GM19467 (cell line): ENCODE results near the gene MAST3.
A peak's percentile ranks its signal among the peaks of the same experiment; 100 is the strongest.
"Not testable (repeated sequence)": the region's sequence is repeated elsewhere in the genome, so short reads cannot be mapped to it uniquely, and the experiment has no call there.

Source experiments
- ATAC-seq: cut with Tn5 transposase; IDR thresholded peaks from one replicate; pipeline ENCODE4 v1.9.1; 2021; ENCODE audit warnings: mild to moderate bottlenecking, moderate library complexity; ENCODE audit not compliant: unreplicated experiment

The MAST3 gene

DNA sequence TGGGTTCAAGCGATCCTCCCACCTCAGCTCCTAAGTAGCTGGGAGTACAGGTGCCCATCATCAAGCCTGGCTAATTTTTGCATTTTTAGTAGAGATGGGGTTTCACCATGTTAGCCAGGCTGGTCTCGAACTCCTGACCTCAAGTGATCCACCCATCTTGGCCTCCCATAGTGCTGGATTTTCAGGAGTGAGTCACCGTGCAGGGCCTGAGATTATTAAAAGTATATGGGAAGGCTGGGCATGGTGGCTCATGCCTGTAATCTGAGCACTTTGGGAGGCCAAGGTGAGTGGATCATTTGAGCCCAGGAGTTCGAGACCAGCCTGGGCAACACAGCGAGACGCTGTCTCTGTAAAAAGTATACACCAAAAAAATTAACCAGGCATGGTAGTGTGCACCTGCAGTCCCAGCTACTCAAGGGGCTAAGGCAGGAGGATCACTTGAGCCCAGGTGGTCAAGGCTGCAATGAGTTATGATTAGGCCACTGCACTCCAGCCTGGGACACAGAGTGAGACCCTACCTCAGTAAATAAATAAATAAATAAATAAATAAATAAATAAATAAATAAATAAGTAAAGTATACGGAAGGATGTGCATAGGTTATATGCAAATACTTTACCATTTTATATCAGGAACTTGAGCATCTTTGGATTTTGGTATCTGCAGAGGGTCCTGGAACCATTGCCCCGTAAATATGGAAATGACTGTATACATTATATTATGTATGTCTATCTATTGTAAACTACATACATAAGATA, 11.7 kb upstream of the MAST3 start:
- no peak for ATAC-seq

DNA sequence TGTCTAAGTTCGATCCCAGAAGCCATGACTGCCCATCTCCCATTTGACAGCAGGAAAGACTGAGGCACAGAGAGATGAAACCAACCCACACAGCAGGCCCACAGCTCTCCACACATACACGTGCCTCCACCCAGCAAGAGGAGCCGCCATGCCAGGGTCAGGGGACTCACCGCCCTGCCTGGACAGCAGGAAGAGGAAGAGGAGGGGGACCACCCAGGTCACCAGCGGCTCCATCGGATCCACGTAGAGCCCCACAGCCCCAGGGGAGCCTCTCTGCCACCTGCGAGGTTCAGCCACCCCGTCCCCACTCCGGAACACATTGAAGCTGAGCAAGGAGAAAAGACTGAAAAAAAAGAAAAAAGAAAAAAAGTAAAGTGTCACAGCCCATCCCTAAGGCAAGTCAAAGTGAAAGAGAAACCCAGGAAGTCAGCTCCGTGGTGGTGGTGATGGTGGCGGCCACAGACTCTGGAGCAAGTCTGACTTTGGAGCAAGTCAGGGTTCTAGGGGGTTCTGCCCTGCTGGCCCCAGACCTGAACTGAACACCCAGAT, 10.9 kb upstream of the MAST3 start, which contains the start of gene IL12RB1:
TSS of gene IL12RB1 (minus strand) at position 345 of the 549 bp plus-strand sequence. CDS start at position 234, 111 bp downstream.
- ATAC-seq = no peak

DNA sequence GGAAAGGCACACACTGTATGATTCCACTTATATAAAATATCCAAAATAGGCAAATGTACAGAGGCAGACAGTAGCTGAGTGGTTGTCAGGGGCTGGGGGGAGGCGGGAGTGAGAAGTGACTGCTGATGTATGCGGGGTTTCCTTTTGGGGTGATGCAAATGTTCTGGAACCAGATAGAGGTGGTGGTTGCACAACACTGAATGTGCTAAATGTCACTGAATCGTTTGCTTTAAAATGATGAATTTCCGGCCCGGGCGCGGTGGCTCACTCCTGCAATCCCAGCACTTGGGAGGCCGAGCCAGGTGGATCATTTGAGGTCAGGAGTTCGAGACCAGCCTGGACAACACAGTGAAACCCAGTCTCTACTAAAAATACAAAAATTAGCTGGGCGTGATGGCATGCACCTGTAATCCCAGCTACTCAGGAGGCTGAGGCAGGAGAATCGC, 8.5 kb upstream of the MAST3 start:
- not testable (repeated sequence) for ATAC-seq

DNA sequence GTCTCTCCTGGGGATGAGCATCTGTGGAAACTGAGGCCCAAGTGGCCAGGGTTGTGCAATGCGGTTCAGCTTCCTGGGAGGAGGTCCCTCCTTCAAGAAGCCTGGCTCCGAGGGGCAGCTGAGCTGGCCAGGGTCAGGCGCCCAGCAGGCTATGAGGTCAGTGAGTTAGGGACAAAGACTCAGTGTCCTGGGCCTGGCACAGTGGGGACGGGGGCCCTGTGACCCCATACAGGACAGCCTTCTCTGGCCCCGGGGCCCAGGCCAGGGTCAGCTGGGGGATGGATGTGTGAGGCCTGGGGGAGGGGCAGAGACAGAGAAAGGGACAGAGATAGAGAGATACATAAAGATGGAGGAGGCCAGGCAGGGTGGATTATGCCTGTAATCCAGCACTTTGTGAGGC, 7.9 kb upstream of the MAST3 start:
- ATAC-seq = no peak

DNA sequence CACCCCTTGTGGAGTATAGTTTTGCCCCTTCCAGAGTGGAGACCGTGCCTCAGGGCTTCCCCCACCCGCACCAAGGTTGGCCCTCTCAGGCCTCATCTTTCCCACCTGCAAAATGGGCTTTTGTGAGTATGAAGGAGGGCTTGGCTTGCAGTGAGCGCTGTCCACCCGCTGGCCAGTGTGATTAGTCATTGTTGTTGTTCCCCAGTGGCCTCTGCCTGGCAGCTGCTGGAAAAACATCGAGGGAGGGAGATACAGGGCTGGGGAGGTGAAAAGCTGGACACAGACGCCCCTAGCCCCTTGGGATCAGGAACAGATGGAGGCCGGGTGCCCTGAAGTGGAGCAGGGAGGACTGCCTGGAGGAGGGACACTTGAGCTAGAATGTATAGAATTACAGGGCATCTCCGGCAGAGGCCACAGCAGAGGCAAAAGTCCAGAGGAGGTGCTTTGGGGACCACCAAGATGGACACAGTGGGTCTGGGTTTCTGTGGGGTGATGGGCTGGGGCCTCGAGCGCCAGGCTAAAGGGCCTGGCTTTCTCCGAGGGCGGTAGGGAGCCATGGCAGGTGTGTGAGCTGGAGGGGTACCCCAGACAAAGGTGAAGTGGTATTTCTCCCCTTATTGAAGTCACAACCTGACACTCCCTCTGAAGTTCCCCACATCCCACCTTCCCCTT, 6.9 kb upstream of the MAST3 start:
- ATAC-seq = no peak

DNA sequence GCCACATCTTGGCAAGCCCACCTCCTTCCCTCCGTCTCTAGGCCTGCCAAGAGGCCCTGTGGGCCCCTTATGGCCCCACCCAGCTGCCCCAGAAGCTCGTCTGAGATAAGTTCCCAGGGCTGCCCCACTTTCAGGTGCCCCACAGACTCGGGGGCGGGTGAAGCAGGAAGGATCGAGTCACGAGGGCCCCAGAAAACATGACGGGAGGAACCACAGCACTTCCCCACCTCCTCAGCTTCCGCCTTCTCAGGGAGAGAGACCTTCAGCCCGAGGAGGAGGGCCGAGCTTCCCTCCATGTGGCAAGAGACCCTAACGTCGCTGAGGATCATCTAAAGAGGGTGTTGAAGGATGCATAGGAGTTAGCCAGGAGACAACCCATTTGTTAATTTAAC, 6.4 kb upstream of the MAST3 start:
- no peak for ATAC-seq

DNA sequence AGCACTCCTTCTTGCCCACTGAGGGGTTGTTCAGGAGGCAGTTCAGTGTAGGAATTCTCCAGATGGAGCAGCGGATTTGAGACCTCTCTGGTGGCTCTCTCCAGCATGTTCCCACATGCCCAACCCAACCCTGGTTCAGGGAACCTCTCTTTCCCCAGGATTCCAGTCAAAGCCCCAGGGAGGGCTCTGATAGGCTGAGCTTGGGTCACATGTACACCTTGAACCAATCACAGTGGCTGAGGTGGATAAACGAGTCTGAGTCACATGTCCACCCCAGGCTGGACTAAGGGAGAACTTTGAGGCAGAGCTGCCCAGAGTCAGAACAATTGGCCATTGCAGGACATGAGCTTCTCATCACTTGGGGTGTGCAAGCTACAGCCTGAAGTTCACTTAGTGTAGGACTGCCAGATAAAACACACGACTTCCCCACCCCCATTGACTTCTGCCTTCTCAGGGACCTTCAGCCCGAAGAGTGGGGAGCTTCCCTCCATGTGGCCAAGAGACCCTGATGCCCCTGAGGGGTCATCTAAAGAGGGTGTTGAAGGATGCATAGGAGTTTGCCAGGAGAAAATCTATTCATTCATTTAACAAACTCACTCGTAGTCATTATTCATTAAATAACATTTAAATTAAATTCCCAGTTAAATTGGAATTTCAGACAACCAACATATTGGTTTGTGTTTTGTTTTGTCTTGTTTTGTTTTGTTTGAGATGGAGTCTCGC, 4.0 kb upstream of the MAST3 start:
- ATAC-seq = no peak

DNA sequence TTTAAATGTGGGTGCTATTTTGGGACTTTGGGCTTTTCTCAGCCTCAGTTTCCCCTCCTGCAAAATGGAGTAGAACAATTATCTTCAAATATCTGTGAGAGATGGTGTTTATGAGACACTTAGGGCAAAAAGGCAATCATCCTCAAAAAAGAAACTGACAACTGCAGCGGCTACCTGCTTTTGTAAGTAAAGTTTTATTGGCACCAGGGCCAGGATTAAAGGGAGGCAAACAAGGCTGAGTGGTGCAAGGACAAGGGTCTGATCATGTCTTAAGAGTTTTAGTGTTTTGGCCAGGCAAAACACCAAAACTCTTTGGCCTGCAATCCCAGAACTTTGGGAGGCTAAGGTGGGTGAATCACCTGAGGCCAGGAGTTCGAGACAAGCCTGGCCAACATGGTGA, 1.3 kb upstream of the MAST3 start:
- no peak for ATAC-seq

DNA sequence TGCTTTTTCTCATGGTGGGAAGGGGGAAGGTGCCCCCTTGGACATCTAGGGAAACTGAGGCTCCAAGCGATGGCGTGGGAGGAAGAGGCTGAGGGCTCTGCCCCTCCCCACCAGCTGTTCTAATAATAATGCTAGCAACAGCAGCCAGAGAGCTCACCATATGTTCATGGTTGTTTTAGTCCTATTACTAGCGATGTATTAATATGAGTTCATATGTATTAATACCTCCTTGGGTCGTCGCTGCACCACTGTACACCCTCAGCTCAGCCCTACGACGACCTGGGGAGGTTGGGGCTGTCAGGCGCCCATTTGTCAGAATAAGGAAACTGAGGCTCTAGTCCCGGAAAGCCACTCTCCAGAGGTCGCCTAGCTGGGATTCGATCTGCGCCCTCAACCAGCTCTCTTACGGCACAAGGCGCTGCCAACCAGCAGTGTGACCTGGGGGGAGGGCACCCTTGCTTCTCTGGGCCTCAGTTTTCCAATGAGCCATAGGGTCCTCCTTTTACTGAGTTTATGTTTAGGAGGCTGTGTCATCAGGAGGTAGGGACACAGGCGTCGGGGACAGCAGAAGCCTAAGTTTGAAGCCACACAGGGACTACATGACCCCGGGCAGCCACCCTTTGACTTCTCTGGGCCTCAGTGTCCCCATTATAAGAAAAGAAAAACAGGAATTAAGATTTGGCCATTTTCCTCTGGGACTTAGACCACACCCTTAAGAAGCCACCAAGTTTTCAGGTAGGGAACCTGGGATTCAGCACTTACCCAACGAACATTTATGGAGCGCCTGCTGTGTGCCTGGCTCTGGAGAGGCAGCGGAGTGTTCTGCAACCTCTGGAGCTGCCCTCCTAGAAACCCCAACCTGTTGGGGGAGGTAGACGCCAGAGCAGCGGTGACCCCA, 664 bp downstream of the MAST3 start:
- no peak for ATAC-seq

DNA sequence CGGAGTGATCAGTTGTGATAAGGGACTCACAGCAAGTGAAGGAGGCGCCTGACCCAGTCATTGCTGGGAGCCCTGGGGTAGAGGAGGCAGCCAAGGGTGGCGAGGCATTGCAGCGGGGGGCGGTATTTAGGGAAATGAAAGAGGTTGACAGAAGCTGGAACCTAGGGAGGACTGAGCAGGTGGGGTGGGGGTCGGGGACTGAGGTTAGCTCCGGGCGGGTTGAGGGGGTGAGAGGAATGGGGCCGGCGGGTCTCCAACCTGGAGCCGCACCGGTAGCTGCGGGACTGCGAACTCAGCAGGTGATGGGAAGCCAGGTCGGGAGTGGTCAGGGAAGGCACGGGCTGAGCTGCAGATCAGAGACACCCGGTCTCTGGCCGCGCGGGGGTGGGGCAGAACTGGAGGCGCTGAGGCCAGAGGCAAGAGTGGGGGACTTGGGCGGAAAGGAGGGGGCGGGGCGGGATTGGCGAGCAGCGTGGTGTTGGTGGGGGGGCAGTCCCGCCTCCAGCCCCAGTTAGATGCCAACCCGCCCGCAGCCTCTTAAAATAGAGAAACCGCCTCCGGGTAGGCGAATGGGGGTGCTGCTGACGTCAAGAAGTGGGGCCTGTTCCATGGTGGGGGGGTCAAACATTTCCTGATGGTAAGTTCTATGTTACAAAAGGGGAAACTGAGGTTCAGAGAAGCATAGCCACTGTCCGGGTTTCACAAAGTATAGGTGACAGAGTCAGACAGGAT, 1.5 kb downstream of the MAST3 start:
- ATAC-seq = peak; percentile 54

DNA sequence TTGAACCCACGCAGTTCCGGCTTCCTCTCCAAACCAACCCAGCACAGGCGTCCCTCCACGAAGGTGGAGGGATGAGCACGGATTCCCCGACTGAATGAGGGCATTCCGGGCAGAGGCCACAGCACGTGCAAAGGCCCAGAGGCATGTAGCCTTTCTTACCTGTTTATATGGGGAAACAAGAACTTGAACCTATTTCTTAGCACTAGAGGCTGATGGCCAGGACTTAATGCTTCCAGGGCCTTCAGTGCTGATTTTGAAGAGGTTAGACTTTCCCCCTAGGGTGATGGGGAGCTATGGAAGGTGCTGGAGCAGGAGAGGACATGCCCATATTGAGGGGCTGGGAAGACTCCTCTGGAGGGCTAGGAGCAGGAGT, 2.0 kb downstream of the MAST3 start:
- ATAC-seq = no peak

DNA sequence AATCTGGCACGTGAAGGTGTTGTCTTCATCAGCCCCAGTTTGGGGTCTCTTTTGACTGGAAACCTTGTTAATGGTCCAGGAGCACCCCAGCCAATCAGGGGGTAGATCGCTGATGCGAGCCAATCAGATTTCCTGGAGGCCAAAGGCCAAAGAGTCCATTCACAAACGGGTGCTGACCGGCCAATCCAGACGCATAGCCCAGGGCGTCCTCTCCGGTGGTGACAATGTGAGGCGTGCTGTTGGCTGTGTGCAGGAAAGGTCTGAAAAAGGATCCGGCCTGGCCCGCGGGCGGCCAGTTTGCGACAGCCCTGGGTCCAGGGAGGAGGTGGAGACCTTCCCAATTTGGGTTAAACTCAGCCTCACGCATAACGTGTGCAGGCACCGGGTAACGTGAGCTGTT, 3.1 kb downstream of the MAST3 start:
- ATAC-seq = no peak

DNA sequence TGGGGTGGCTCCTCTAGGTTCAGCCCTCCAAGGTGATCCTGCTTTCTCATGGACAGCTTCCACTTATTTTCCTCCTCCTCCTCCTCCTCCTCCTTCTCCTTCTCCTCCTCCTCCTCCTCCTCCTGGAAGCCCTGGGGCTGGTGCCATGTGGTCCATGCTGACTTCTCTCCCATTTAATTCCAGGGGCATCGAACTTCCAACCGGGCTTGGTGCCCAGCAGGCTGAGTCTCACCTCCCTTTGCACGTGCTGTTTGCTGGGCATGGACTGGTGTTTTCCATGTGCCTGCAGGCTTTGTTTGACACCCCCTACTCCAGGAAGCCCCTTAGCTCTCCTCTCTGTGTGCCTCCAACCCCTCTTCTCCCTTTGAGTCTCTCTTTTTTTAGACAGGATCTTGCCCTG, 3.7 kb downstream of the MAST3 start:
- ATAC-seq = no peak

DNA sequence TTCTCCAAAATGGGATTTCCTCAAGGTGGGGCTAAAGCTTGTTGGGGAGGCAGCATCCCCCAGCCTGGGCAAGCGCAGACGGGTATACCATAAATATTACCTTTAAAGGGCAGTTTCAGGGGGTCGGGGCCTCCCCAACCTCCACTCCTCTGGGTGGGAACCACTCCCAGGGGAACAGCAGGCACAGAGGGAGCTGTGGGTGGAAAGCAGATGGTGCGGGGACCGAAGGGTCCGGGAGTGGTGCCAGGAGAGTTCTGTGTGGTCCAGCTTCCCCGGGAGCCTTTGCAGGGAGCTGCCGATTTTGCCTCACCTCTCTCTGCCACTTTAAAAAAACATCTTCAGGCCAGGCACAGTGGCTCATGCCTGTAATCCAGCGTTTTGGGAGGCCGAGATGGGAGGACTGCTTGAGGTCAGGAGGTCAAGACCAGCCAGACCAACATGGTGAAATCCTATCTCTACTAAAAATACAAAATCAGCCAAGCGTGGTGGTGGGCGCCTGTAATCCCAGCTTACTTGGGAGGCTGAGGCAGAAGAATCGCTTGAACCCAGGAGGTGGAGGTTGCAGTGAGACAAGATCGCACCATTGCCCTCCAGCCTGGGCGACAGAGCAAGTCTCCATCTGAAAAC, 5.5 kb downstream of the MAST3 start:
- ATAC-seq = no peak

DNA sequence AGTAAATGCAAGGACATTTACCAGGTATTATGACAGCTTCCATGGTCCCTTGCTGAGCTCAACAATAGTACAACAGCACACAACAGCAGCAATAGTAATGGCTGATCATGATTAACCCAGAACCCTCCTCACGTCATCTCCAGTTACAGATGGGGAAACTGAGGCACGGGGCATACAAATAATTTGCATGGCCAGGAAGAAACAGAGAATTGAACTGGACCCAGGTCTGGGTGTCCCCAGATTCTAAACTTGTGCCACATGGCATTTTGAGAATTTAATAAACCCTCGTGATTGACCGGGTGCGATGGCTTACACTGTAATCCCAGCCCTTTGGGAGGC, 7.2 kb downstream of the MAST3 start:
- no peak for ATAC-seq

DNA sequence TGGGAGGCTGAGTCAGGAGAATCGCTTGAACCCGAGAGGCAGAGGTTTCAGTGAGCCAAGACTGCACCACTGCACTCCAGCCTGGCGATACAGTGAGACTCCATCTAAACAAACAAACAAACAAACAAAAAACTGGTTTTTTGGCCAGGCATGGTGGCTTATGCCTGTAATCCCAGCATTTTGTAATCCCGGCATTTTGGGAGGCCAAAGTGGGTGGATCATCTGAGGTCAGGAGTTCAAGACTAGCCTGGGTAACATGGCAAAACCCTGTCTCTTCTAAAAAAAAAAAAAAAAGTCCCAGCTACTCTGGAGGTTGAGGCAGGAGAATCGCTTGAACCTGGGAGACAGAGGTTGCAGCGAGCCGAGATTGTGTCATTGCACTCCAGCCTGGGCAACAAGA, 7.7 kb downstream of the MAST3 start:
- ATAC-seq = not testable (repeated sequence)

DNA sequence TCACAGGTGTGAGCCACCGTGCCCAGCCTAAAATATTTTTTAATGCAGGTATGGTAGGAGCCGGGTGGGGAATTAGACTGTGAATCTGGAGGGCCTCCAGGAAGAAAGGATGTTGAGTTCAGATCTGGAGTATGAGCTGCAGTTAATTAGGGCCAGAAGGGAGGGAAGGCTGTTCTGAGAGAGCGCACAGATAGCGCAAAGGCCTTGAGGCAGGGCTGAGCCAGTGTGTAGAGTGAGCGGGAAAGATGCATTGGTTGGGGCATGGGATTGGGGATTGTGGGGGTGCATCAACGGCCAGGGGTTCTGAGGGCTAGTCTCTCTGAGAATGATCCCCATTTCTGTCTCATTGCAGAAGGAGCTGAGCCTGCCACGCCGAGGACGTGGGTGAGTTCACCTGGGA, 9.7 kb downstream of the MAST3 start:
- no peak for ATAC-seq

DNA sequence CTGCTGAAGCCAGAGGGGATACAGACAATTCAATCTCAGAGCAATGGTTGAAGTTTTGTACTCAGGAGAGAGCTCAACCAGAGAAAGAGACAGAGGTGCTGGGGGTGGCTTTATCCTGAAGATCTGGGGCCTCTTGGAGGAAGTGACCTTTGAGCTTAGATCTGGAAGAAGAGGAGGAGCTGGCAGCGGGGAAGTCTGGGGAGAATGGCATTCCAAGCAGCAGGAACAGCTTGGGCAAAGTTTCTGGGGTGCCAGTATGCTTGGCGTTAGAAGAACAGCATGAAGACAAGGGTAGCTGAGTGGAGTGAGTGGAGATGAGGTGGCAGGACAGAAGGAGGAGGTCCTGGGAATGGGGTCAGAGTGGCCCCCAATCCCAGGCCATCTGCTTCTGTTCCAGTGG, 11.3 kb downstream of the MAST3 start:
- ATAC-seq = no peak

DNA sequence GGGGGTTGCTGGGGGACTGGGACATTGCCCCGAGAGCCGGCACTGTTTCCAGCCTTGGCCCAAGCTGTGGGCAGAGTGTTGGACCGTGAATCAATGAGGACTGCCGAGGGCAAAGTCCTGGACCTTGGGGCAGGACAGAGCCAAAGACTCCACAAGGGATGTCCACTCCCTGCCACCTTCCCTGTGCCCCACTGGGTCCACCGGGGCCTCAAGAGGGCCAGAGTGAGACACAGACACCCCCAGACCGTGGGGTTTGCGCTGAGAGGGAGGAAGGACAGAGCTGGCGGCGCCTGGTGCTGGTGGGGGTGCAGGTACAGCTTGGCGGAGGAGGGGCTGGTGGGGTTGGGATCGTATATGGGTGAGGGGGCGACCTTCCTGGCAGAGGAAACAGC, 11.8 kb downstream of the MAST3 start:
- ATAC-seq = no peak
